Measurements from ENCODE around the gene STEEP1.

DNA sequence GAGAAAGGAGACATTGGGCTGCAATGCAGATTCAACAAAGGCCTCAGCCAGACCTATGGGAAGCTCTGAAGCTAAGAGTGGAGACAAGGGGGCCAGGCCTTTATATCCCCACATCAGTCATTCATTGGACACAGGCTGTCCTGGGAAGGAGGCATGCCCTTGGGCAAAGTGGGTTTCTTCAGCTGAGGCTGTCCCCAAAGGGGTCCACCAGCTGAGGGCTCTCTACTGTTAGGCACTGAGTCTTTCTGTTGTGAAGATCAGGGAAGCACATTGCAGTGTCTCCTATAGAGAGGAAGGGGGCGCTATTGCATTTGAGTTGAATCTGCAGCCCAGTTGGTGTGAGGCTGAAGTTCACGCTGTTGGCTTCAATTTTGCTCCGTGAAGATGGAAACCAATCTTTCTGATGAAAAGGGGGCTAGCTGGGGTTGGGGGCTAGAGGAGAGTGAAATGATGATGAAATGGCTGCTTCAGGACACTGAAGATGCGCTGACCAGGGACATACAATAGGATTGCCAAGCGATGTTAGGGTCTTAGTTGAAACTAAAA is 49.0 kb downstream of the STEEP1 start:
- TF ChIP-seq CTCF (IDR thresholded peaks at IDR 0.05; ENCODE audit: poor library complexity, severe bottlenecking) (peak; percentile 75), POLR2AphosphoS5 (IDR thresholded peaks at IDR 0.05) (no peak), EP300 (conservative IDR thresholded peaks at IDR 0.05; ENCODE audit: poor library complexity, severe bottlenecking) (no peak), TAF1 (IDR thresholded peaks at IDR 0.05; ENCODE audit: low read depth) (no peak), RAD21 (conservative IDR thresholded peaks at IDR 0.05) (peak; percentile 73), MXI1 (conservative IDR thresholded peaks at IDR 0.05; ENCODE audit: poor library complexity, severe bottlenecking) (no peak)
- TF ChIP-seq, protein P1, sequence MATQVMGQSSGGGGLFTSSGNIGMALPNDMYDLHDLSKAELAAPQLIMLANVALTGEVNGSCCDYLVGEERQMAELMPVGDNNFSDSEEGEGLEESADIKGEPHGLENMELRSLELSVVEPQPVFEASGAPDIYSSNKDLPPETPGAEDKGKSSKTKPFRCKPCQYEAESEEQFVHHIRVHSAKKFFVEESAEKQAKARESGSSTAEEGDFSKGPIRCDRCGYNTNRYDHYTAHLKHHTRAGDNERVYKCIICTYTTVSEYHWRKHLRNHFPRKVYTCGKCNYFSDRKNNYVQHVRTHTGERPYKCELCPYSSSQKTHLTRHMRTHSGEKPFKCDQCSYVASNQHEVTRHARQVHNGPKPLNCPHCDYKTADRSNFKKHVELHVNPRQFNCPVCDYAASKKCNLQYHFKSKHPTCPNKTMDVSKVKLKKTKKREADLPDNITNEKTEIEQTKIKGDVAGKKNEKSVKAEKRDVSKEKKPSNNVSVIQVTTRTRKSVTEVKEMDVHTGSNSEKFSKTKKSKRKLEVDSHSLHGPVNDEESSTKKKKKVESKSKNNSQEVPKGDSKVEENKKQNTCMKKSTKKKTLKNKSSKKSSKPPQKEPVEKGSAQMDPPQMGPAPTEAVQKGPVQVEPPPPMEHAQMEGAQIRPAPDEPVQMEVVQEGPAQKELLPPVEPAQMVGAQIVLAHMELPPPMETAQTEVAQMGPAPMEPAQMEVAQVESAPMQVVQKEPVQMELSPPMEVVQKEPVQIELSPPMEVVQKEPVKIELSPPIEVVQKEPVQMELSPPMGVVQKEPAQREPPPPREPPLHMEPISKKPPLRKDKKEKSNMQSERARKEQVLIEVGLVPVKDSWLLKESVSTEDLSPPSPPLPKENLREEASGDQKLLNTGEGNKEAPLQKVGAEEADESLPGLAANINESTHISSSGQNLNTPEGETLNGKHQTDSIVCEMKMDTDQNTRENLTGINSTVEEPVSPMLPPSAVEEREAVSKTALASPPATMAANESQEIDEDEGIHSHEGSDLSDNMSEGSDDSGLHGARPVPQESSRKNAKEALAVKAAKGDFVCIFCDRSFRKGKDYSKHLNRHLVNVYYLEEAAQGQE (IDR thresholded peaks at IDR 0.05; ENCODE audit: borderline replicate concordance): no peak
